HepG2 (cell line): ENCODE data around the gene HCRTR1. TPM values are rescaled to one million over a fixed set of nuclear protein-coding genes. Genes with fewer than 3 reads are reported as not detected.

Source experiments
- ATAC-seq: fragments of 200-7000 bp; cut with Tn5 transposase; 3 replicates; pipeline ENCODE4 v1.9.1; 2020; ENCODE audit warnings: mild to moderate bottlenecking, moderate library complexity
- BruUV-seq: library from RNA; stranded (reverse); fragments of 400-500 nt; replicated peaks from 2 replicates; lab custom pipeline; 2021; lab: Mats Ljungman, UMichigan
- CTCF ChIA-PET: fragments of 300-600 bp; formaldehyde crosslinking; extraction: SDS; loops from one replicate; lab custom pipeline; 2021; ENCODE audit warnings: low total read pairs, inconsistent platforms, low intra/inter-chr PET ratio; lab: Yijun Ruan, JAX
- POLR2A ChIA-PET: fragments of 350-600 bp; sonication (Branson Sonifier 250); formaldehyde crosslinking; loops from one replicate; lab custom pipeline; 2020; ENCODE audit warnings: antibody characterized with exemption, inconsistent platforms; lab: Yijun Ruan, JAX
- DNase-seq: peaks from one replicate; pipeline ENCODE4 v3.0.0-alpha.2; 2015; ENCODE audit warnings: low spot score
- FAIRE-seq: peaks from 3 replicates; lab custom pipeline; 2011; peaks lifted over from hg19 to GRCh38; lab: Jason Lieb, UNC
- H2AFZ ChIP-seq: one replicate; pipeline ENCODE4 v1.6.1; 2011; ENCODE audit warnings: low read length, inconsistent platforms
- H3K27ac ChIP-seq: fragments of 300-600 bp; 3 replicates; pipeline ENCODE4 v1.8.0; 2011; ENCODE audit warnings: mixed run types, mild to moderate bottlenecking, mixed read lengths, low read length, inconsistent platforms; ENCODE audit not compliant: insufficient read depth; ENCODE audit errors: extremely low read length
- H3K27me3 ChIP-seq, 2 experiments: fragments of 200-600 bp in 1 of 2; 2 replicates in 1 of 2; 3 replicates in 1 of 2; pipeline versions ENCODE4 v1.6.0 to v1.8.0; 2011; ENCODE audit warnings: low read length in 2 of 2, mild to moderate bottlenecking in 2 of 2, moderate library complexity in 2 of 2, inconsistent platforms in 1 of 2; ENCODE audit not compliant: insufficient read depth in 2 of 2, control insufficient read depth in 1 of 2
- H3K36me3 ChIP-seq, 2 experiments: fragments of 200-600 bp in 1 of 2; replicated peaks in 1 of 2; 2 replicates in 1 of 2; 3 replicates in 1 of 2; pipeline versions ENCODE4 v1.5.1 to v1.8.0; 2011; ENCODE audit warnings: low read length in 2 of 2, inconsistent platforms in 1 of 2; ENCODE audit not compliant: insufficient read depth in 2 of 2, control insufficient read depth in 1 of 2
- H3K4me1 ChIP-seq: 2 replicates; pipeline ENCODE4 v1.5.1; 2012; ENCODE audit warnings: low read length, inconsistent platforms; ENCODE audit not compliant: insufficient read depth
- H3K4me2 ChIP-seq: 2 replicates; pipeline ENCODE4 v1.6.0; 2011; ENCODE audit warnings: low read depth, low read length, inconsistent platforms
- H3K4me3 ChIP-seq, 3 experiments: fragments of 200-600 bp in 1 of 3; sonication (generic), shearing (Covaris generic) in 1 of 3; replicated peaks in 1 of 3; 2 replicates each; pipeline ENCODE4 v1.5.1; 2011 to 2016; ENCODE audit warnings: low read length in 3 of 3, inconsistent platforms in 2 of 3, low read depth in 2 of 3, mild to moderate bottlenecking in 2 of 3, control low read depth in 1 of 3, mixed read lengths in 1 of 3; ENCODE audit not compliant: insufficient read depth in 1 of 3
- H3K79me2 ChIP-seq: one replicate; pipeline ENCODE4 v1.6.1; 2011; ENCODE audit warnings: low read length, inconsistent platforms; ENCODE audit not compliant: insufficient read depth
- H3K9ac ChIP-seq: 2 replicates; pipeline ENCODE4 v1.6.0; 2011; ENCODE audit warnings: mild to moderate bottlenecking, low read depth, low read length, inconsistent platforms; ENCODE audit not compliant: insufficient read depth
- H3K9me3 ChIP-seq: 2 replicates; pipeline ENCODE4 v1.5.1; 2012; ENCODE audit warnings: mild to moderate bottlenecking, low read length
- H4K20me1 ChIP-seq: 2 replicates; pipeline ENCODE4 v1.6.0; 2011; ENCODE audit warnings: inconsistent platforms, mild to moderate bottlenecking, low read length, moderate library complexity; ENCODE audit not compliant: insufficient read depth
- ARID2 ChIP-seq: sonication (generic); formaldehyde crosslinking; IDR thresholded peaks from 2 replicates; pipeline ENCODE4 v1.8.1; 2022; ENCODE audit warnings: mild to moderate bottlenecking, missing genetic modification reagents, borderline replicate concordance
- ELF3 ChIP-seq: IDR thresholded peaks from 2 replicates; pipeline ENCODE4 v1.6.1; 2016; ENCODE audit warnings: missing genetic modification reagents, missing compliant biosample characterization
- HDAC2 ChIP-seq: sonication (generic); formaldehyde crosslinking; IDR thresholded peaks from 2 replicates; pipeline ENCODE4 v1.4.0; 2020; ENCODE audit warnings: missing genetic modification reagents
- NR2F2 ChIP-seq: IDR thresholded peaks from 2 replicates; pipeline ENCODE4 v1.6.1; 2012; ENCODE audit warnings: low read depth, inconsistent platforms, borderline replicate concordance
- ZNF563 ChIP-seq: sonication (generic); formaldehyde crosslinking; IDR thresholded peaks from 2 replicates; pipeline ENCODE4 v1.8.0; 2022; ENCODE audit warnings: mild to moderate bottlenecking, moderate library complexity, missing genetic modification reagents
- ZNF564 ChIP-seq: sonication (generic); formaldehyde crosslinking; IDR thresholded peaks from 2 replicates; pipeline ENCODE4 v1.8.1; 2023; ENCODE audit warnings: mild to moderate bottlenecking, missing genetic modification reagents
- WGBS: methylation state at CpG from one replicate; pipeline ENCODE4 v1.1.6; 2017; ENCODE audit warnings: low lambda C conversion rate; 5-methylcytosine and 5-hydroxymethylcytosine counted together
- in situ Hi-C: cut with HindIII; loops from 2 replicates; pipeline ENCODE4 v1.10.0; 2017; ENCODE audit warnings: low pct_unique_long_range_greater_than_20kb; ENCODE audit not compliant: extremely low pct_ligation_motif_present
- intact Hi-C: fragments of 100-400 bp; cut with micrococcal nuclease; formaldehyde crosslinking; loops from one replicate; pipeline ENCODE4 v1.10.0; 2022; ENCODE audit not compliant: unreplicated experiment
- polyA plus RNA-seq, 8 experiments: library from polyadenylated mRNA; depleted of rRNA in 3 of 8; stranded (reverse) in 7 of 8; unstranded in 1 of 8; fragments of >200 nt; fragmentation: Illumina TruSeq in 4 of 8; extraction: Trizol in 4 of 8; gene quantifications; 2 replicates each; pipeline versions ENCODE4 v1.2.1 to v1.2.3, GENCODE V29; 2011 to 2016; ENCODE audit warnings: low read depth in 4 of 8, missing spikeins in 1 of 8, mixed read lengths in 1 of 8; ENCODE audit not compliant: insufficient read depth in 1 of 8
- total RNA-seq, 5 experiments: library from RNA; depleted of rRNA; stranded (reverse); fragments of >200 nt; fragmentation: Illumina TruSeq; extraction: Trizol; gene quantifications; 2 replicates each; pipeline ENCODE4 v1.2.3, GENCODE V29; 2016; ENCODE audit warnings: low read depth in 1 of 5
- TF ChIP-seq, protein P1 (sequence below): sonication (generic); formaldehyde crosslinking; conservative IDR thresholded peaks from 2 replicates; pipeline ENCODE4 v1.4.0; 2020; ENCODE audit warnings: mild to moderate bottlenecking, missing genetic modification reagents, moderate library complexity

HCRTR1 gene
- total and polyA plus RNA-seq, 2 of the 13 experiments (the other 11 are each of a cell fraction or from before 2014, with no cell fraction given), result not detected

DNA sequence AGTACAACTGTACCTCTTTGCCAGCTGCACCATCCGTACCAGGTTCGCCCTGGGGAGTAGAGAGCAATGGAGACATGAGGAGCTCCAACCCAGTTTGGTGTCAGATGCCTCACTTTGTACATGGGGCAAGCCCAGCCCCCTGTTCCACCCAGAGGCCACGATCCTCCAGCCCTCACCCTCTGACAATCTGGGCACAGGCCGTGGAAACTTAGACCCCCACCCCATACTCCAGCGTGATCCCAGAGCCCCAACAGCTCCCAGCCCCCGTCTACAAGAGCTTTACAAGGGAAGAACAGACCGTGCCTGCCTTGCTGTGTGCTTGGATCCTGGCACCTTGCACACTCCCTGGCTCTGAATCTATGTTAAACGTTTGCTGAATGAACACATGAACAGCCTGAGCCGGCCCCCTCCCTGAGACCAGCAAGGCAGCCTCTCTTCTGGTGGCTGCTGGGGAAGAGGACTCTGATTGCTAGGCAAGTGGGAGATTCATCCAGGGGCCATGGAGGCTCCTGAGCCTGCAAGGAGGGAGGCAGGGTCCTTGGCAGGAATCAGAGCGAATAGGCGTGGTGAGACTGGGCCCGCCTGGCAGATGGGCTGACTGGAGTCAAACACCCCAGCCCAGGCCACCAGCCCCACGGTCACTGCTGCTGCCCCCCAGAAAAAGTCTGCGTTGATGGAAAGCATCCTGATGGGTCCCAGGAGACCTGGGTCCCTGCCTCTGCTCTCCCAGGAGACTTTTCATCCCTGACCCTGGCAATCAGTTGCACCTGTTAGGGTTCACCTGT lies 39.7 kb downstream of the HCRTR1 start:
- no peaks in the 10 kb centered on the region for H3K27me3 ChIP-seq
- H3K9me3 ChIP-seq, result no peaks in the 10 kb centered on the region
- TF ChIP-seq ZNF564 (CRISPR knock-in tag), result no peak
- TF ChIP-seq HDAC2, result no peak
- TF ChIP-seq, all 625 proteins: peak for 0
- Histone ChIP-seq H4K20me1 (no peaks in the 10 kb centered on the region), H3K4me2 (no peak overlapping the region), H3K4me3 (no peak overlapping the region), H3K36me3 (no peaks in the 10 kb centered on the region), H3K4me1 (no peaks in the 10 kb centered on the region), H3K79me2 (no peaks in the 10 kb centered on the region), H3K9ac (no peak overlapping the region), H3K27ac (no peak overlapping the region), H2AFZ (no peak overlapping the region)
- intact Hi-C loops (no loop called here), in situ Hi-C loops (no loop called here)
- ChIA-PET CTCF (no interaction called here), POLR2A (no interaction called here)
- FAIRE-seq (no peak), ATAC-seq (no peak), DNase-seq (no peak)
- WGBS, result 88% methylated on average over 8 of the region's 14 CpGs
- BruUV-seq, result no TSS peak

DNA sequence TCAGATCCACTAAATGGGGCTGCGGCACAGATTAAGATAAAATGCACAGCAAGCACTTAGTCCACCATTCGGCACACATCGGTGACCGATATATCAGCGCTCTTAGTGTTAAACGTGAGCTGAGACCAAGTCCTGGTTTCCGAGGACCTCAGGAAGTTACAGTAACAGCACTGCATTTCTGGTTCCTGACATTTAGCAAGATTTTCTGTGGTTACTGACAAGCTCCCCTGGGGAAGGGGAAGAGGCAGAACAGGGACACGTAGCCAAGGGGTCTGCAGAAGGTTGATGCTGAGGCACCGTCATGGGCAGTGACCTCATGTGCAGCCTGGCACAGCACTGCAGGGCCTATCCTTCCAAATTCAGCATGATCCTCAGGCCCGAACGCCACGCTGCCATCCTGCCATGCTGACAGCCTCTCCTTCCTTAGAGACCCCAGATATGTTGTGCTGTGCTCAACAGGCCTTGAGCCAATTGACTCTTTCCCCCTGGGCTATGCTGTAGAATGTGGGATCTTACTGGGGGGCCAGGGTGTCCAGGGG lies 40.6 kb downstream of the HCRTR1 start:
- Histone ChIP-seq H2AFZ (no peak overlapping the region), H3K27ac (no peak overlapping the region), H3K36me3 (no peaks in the 10 kb centered on the region), H3K4me3 (no peak overlapping the region), H3K27me3 (no peaks in the 10 kb centered on the region), H3K79me2 (no peaks in the 10 kb centered on the region), H3K4me2 (no peak overlapping the region), H3K9me3 (no peaks in the 10 kb centered on the region), H4K20me1 (no peaks in the 10 kb centered on the region), H3K9ac (no peak overlapping the region), H3K4me1 (no peaks in the 10 kb centered on the region)
- 95% methylated on average over 9 of the region's 12 CpGs for WGBS
- CTCF ChIA-PET, result no interaction called here
- BruUV-seq, result no TSS peak
- intact Hi-C loops, result no loop called here
- POLR2A ChIA-PET, result interaction anchor here (1.2 kb wide), 1 partner anchor 13 kb away, joined by 3 read pairs; the partner anchor contains the start of gene PEF1
- in situ Hi-C loops, result no loop called here
- FAIRE-seq (no peak), DNase-seq (no peak), ATAC-seq (no peak)
- TF ChIP-seq, protein P1, sequence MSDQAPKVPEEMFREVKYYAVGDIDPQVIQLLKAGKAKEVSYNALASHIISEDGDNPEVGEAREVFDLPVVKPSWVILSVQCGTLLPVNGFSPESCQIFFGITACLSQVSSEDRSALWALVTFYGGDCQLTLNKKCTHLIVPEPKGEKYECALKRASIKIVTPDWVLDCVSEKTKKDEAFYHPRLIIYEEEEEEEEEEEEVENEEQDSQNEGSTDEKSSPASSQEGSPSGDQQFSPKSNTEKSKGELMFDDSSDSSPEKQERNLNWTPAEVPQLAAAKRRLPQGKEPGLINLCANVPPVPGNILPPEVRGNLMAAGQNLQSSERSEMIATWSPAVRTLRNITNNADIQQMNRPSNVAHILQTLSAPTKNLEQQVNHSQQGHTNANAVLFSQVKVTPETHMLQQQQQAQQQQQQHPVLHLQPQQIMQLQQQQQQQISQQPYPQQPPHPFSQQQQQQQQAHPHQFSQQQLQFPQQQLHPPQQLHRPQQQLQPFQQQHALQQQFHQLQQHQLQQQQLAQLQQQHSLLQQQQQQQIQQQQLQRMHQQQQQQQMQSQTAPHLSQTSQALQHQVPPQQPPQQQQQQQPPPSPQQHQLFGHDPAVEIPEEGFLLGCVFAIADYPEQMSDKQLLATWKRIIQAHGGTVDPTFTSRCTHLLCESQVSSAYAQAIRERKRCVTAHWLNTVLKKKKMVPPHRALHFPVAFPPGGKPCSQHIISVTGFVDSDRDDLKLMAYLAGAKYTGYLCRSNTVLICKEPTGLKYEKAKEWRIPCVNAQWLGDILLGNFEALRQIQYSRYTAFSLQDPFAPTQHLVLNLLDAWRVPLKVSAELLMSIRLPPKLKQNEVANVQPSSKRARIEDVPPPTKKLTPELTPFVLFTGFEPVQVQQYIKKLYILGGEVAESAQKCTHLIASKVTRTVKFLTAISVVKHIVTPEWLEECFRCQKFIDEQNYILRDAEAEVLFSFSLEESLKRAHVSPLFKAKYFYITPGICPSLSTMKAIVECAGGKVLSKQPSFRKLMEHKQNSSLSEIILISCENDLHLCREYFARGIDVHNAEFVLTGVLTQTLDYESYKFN, result no peak
- no peak for TF ChIP-seq ELF3 (CRISPR knock-in tag)
- no peak for TF ChIP-seq ARID2
- TF ChIP-seq ZNF563 (CRISPR knock-in tag), result no peak
- TF ChIP-seq NR2F2, result no peak
